ENCODE measurements around the gene SPEG.

The SPEG gene

GRCh38 chr2:219497495-219498279 lies 63.0 kb downstream of the SPEG start:
- DNase-seq (ENCODE audit: low spot score): peak; percentile 84

- peak; percentile 98 for DNase-seq (ENCODE audit: low spot score)
These were observed 63.8 kb downstream of the SPEG start, which contains the start of gene GMPPA for GRCh38 chr2:219498280-219499057. GMPPA (plus strand) TSS chr2:219498891; CDS start chr2:219499976, 1,085 bp downstream.

- DNase-seq (ENCODE audit: low spot score): no peak
These were observed 64.3 kb downstream of the SPEG start for GRCh38 chr2:219499058-219499307.

GRCh38 chr2:219499555-219499954 lies 64.9 kb downstream of the SPEG start:
- no peak for DNase-seq (ENCODE audit: low spot score)

- no peak for DNase-seq (ENCODE audit: low spot score)
These were observed 65.5 kb downstream of the SPEG start for GRCh38 chr2:219500135-219500534.

- no peak for DNase-seq (ENCODE audit: low spot score)
These were observed 67.2 kb downstream of the SPEG start for GRCh38 chr2:219501849-219502248.

- DNase-seq (ENCODE audit: low spot score): peak; percentile 10
These were observed 68.0 kb downstream of the SPEG start for GRCh38 chr2:219502618-219503017.

- DNase-seq (ENCODE audit: low spot score): no peak
These were observed 70.9 kb downstream of the SPEG start for GRCh38 chr2:219505585-219505984.

GRCh38 chr2:219506153-219506801 lies 71.6 kb downstream of the SPEG start:
- no peak for DNase-seq (ENCODE audit: low spot score)

- no peak for DNase-seq (ENCODE audit: low spot score)
These were observed 72.3 kb downstream of the SPEG start for GRCh38 chr2:219506802-219507526.

GRCh38 chr2:219507581-219508443 lies 73.2 kb downstream of the SPEG start:
- no peak for DNase-seq (ENCODE audit: low spot score)

GRCh38 chr2:219508444-219508734 lies 73.7 kb downstream of the SPEG start:
- DNase-seq (ENCODE audit: low spot score): no peak

GRCh38 chr2:219508971-219509779 lies 74.5 kb downstream of the SPEG start:
- DNase-seq (ENCODE audit: low spot score): no peak

- DNase-seq (ENCODE audit: low spot score): peak; percentile 45
These were observed 75.3 kb downstream of the SPEG start for GRCh38 chr2:219509780-219510511.

GRCh38 chr2:219510512-219511135 lies 76.0 kb downstream of the SPEG start:
- no peak for DNase-seq (ENCODE audit: low spot score)

GRCh38 chr2:219511547-219512325 lies 77.1 kb downstream of the SPEG start:
- no peak for DNase-seq (ENCODE audit: low spot score)

- DNase-seq (ENCODE audit: low spot score): no peak
These were observed 78.0 kb downstream of the SPEG start for GRCh38 chr2:219512524-219513216.

- DNase-seq (ENCODE audit: low spot score): no peak
These were observed 79.1 kb downstream of the SPEG start for GRCh38 chr2:219513787-219514186.
